GM18511 (cell line): ENCODE results near the gene CDKL1.
A peak's percentile ranks its signal among the peaks of the same experiment; 100 is the strongest.
"Not testable (repeated sequence)": the region's sequence is repeated elsewhere in the genome, so short reads cannot be mapped to it uniquely, and the experiment has no call there.

Source experiments
- ATAC-seq: cut with Tn5 transposase; IDR thresholded peaks from one replicate; pipeline ENCODE4 v1.9.1; 2021; ENCODE audit warnings: mild to moderate bottlenecking, moderate library complexity; ENCODE audit not compliant: unreplicated experiment

CDKL1 gene

GRCh38 chr14:50388256-50388931 lies 8.3 kb downstream of the CDKL1 start:
- no peak for ATAC-seq

GRCh38 chr14:50387548-50387947 lies 9.1 kb downstream of the CDKL1 start:
- ATAC-seq = no peak

DNA sequence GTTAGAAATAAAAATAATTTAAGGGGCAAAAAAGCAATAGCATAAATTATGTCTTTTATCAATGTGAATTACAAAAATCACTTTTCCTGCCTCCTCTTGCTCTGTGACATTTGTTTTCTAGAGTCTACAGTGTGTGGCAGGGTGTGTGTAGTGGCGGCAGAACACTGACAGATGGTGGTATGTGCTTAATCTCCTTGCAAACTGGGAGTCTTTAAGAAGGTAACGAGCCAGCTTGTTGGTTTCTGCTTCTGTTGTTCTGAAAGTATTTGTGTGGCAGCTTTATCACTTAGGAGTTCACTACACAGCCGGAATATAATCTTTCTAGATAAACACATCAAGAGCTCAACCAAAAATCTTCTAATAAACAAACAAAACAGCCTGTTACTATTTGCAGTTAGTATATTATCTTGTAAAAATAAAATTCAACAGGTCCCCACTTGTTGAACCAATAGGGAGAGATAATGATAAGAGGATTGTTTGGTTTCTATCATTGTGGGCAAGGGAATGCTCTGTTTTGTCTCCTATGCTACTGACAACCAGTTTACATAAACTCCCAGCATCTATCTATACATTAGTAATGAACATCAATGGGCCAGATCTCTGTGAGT lies 13.0 kb downstream of the CDKL1 start:
- no peak for ATAC-seq

DNA sequence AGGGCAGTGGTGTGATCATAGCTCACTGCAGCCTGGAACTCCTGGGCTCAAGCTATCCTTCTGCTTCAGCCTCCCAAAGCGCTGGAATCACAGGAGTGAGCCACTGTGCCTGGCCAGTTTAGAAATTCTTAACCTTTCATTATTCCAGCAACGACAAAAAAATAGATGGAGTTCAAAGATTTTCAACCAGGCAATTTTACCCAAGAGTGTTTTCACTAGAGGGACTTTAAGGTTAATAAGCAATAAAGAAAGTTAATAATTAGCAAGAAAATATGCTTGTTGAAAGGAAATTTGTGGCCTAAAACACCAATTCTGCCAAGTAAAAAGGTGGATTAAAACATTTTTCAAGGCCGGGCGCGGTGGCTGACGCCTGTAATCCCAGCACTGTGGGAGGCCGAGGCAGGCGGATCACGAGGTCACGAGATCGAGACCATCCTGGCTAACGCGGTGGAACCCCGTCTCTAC lies 14.8 kb downstream of the CDKL1 start:
- no peak for ATAC-seq

- no peak for ATAC-seq
Measured at GRCh38 chr14:50381008-50381407, 15.7 kb downstream of the CDKL1 start.

GRCh38 chr14:50380455-50380854 lies 16.2 kb downstream of the CDKL1 start:
- no peak for ATAC-seq

DNA sequence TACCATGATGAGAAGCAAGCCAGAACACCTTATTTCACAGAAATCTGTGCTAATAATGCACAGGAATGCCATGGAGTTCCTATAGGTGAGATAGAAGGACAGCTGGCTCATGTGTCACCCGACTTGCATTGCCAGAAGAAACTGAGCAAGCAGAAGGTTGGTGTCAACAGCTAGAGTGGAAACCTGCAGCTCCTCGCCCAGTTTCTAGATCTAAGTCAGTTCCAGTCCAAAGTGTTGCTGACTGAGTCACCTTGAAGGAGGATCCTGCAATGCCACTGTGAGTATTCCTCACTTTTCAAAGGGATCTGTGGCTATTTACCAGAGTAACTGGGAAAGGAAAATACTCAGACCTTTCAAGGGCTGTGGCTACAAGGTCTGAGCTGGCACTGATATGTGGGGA lies 17.1 kb downstream of the CDKL1 start:
- ATAC-seq = no peak

DNA sequence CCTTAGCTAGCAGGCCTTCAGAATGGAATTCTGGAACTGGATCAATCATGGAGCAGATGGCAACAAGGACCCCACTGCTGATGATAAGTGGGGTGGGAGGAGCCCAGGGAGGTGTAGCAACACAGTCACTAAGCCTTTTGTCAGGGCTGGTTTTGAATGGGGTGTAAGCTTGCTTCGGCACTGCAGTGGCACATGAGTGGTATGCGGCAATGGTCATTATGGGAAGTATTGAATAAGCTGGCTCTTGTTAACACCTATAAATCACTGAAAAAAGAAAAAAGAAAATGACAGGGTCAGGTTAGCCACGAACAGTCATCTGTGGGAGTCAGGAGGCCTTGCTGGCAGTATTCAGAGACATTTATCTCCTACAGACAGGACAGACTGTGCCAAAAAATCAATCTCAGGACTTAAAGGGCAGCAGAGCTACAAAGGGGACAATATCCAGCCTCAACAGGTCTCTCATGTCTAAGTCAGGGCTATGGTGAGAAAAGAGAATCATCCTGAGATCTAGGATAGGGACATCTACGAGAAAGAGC lies 19.1 kb downstream of the CDKL1 start:
- ATAC-seq = no peak

DNA sequence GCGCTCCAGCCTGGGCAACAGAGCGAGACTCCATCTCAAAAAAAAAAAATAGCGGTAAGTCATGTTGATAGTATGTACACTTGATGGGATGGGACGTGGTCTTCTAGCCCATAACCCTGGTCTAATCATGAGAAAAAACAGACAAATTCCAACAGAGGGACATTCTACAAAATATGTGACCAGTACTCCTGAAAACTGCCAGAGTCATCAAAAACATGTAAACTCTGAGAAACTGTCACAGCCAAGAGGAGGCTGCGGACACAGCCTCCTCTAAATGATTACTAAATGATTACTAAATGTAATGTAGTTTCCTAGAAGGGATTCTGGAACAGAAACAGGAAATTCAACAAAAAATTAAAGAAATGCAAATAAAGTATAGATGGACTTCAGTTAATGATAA lies 20.9 kb downstream of the CDKL1 start:
- ATAC-seq = no peak

GRCh38 chr14:50373959-50374358 lies 22.7 kb downstream of the CDKL1 start:
- ATAC-seq = no peak

DNA sequence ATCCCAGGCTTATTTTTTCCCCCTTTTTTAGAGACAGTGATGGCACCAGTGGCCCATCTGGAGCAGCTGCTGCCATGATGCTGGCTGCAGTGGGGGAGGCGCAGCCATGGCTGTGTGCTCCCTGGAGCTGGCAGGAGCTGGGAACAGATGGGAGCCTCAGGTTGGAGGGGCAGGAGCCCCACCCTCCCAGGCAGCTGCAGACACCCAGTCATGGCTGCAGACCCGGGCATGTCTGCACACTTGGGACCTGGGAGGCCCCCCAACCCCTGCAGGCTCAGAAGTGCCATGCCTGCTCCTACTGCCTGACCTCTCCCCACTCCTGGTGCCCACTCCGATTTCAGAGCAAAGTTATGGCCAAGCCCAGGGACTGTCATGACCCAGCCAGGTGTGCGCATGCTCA lies 25.1 kb downstream of the CDKL1 start:
- no peak for ATAC-seq

DNA sequence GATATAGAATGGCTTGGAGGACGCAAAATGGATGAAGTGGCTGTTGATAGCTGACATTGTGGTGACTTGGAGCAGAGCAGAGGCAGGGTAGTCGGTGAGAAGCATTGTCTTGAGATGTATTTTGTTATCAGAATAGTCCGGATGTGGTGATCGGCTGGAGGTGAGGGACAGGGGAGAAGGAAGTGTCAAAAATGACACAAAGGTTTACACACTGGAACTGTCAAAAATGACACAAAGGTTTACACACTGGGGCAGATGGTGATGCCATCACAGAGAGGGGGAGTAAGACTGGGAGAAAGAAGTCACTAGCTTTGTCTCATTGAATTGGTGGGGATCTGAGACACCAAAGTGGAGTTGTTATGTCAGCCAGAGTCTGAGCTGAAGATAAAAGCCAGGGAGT lies 30.1 kb downstream of the CDKL1 start:
- no peak for ATAC-seq

DNA sequence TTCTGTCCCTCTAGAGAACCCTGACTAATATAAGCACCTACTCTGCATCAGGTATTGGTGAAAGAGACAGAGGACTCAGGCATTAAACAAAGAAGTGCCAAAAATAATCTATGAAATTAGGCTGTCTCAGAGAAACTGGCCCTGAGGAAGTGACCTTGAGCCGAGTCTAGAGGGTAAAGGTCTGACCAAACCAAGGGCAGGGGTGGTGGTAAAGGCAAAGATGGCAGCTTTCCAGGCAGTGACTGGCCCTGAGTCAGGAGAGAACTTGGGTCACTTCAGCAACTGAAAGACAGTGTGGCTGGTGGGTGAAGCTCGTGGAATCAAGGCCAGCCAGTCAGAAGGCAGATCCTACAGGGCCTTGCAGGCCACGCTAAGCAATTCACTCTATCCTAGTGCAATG lies 30.6 kb downstream of the CDKL1 start:
- no peak for ATAC-seq

GRCh38 chr14:50365572-50365971 lies 31.1 kb downstream of the CDKL1 start:
- not testable (repeated sequence) for ATAC-seq

DNA sequence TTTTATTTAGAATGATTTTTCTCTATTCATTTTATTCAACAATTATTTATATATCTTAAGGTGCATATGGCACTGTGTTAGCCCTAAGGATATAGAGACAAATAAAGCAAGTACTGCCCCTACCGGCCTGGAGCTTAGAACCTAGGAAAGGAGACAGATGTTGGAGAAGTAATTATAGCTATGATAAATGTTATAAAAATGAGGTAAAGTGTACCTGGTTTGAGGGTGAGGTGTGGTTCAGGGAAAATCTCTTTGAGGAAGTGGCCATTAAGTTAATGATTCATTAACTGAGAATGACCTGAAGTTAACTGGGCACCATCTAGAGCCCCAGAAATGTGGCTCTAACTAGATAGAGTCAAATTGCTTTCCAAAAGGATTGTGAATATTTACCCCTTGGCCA lies 31.9 kb downstream of the CDKL1 start:
- ATAC-seq = no peak

DNA sequence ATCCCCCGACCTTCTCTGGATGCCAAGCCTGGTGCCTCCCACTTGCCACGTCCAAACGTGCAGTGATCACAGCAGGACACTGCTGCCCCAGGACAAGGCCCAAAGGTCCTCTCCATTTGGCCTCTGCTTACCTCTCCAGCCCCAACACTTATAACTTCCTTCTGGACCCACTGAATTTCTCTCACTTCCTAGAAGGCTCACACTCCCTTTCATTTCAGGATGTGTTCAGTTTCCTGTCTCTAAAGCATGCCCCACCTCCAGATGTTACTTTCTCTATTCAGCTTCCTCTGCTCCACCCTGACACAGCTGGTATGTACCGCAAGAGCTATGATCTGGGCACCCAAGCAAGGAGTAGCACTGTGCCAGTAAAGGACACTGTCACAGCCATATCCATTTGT lies 33.0 kb downstream of the CDKL1 start:
- peak; percentile 96 for ATAC-seq

DNA sequence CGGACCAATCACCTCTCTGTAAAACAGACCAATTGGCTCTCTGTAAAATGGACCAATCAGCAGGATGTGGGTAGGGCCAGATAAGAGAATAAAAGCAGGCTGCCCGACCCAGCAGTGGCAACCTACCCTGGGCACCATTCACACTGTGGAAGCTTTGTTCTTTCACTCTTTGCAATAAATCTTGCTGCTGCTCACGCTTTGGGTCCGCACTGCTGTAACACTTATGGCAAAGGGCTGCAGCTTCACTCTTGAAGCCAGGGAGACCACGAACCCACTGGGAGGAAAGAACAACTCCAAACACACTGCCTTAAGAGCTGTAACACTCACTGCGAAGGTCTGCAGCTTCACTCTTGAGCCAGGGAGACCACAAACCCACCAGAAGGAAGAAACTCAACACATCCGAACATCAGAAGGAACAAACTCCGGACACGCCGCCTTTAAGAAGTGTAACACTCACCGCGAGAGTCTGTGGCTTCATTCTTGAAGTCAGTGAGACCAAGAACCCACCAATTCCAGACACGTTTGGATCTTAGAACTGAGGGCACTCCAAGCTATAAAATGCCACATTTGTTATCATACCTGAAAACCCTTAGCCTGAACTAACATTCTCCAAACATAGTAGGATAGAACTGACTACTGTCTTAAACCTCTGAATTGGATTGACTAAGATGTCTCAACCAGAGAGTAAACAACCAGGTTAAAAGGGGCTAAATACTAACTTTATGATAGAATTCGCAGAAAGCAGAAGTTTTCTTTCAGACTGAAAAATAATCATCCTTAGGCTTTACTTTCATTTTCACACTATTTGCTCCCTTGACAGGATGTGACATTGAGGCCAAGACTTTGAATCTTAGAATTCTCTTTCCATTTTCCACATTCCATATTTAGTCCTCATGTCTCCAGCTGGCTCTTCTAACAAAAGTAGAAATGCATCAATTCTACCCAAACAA lies 33.6 kb downstream of the CDKL1 start:
- ATAC-seq = peak; percentile 41

DNA sequence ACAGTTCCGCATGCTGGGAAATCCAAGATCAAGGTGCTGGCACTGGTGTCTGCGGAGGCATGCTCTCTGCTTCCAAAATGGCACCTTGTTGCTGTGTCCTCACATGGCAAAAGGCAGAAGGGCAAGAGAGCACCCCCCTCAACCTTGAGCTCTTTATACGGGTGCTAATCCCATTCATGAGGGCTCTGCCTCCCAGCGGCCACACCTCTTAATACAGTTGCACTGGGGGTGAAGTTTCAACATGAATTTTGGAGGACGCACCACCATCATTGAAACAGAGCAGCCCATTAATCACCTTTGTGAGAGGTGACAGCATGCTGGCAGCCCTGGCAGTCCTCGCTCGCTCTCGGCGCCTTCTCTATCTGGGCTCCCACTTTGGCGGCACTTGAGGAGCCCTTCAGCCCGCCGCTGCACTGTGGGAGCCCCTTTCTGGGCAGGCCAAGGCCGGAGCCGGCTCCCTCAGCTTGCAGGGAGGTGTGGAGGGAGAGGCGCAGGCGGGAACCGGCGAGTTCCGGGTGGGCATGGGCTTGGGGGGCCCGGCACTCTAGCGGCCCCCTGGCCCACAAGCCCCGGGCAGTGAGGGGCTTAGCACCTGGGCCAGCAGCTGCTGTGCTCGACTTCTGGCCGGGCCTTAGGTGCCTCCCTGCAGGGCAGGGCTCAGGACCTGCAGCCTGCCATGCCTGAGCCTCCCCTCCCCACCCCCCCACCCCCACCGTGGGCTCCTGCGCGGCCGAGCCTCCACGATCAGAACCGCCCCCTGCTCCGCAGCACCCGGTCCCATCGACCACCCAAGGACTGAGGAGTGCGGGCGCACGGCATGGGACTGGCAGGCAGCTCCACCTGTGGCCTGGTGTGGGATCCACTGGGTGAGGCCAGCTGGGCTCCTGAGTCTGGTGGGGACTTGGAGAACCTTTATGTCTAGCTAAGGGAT lies 34.9 kb downstream of the CDKL1 start:
- ATAC-seq = not testable (repeated sequence)

DNA sequence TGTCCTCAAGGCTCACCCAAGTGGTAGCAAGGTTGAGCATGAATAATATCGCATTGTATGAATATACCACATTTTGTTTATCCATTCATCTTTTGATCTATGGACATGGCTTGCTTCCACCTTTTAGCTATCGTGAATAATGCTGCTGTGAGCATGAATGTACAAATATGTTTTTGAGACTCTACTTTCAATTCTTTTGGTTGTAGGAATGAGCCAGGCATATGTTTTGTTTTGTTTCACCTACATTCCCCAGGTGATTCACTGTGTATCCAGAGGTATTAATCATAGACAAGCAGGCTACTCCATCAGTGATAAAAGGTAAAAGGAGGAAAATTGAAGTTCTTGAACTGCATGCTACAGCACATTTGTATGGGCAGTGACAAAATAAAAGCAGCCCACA lies 35.8 kb downstream of the CDKL1 start:
- ATAC-seq = no peak

- no peak for ATAC-seq
Measured at GRCh38 chr14:50360093-50360492, 36.6 kb downstream of the CDKL1 start.
